ENCODE results near the gene NPHS1. TPM values are rescaled to one million over a fixed set of nuclear protein-coding genes. Genes with fewer than 3 reads are reported as not detected.
"Not testable (repeated sequence)": the region's sequence is repeated elsewhere in the genome, so short reads cannot be mapped to it uniquely, and the experiment has no call there.

Gene NPHS1
- total RNA-seq, 4 donors from 2014 or later = 0.14 TPM; not detected in 3

DNA sequence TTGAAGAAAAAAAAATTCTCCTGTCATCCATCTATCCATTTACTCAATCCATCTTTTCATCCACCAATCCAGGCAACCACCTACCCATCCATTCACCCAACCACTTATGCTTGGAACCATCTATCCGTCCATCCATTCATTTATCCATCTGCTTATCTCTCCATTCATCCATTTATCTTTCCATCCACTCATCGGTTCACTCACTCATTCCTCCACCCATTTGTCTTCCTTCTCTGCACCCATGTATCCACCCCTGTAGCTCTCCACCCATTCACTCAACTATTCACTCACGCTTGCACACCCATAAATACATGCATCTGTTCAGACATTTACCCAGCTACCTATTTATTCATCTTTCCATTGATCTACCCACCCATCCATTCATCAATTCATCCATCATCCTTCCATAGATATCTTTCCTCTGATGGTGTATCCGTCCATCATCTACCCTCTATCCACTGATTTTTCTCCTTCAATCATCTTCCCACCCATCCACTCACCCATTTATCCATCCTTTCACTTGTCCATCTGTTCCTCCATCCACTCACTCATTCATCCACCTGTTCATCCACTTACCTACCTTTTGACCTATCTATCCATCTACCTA is 9.5 kb downstream of the NPHS1 start:
- Histone ChIP-seq H3K36me3 (no peaks in the 10 kb centered on the region), H3K4me3 (no peak overlapping the region), H3K4me1 (peaks cover 0 to 11% of the 10 kb centered on the region in 2 donors), H3K27ac (no peak overlapping the region), H3K27me3 (peaks cover 16 to 26% of the 10 kb centered on the region in 2 donors), H3K9me3 (peaks cover 0 to 4% of the 10 kb centered on the region in 2 donors)
- intact Hi-C loops (cut with DNase I; ENCODE audit: low total_unique reads) = no loop called here
- no peak for TF ChIP-seq POLR2A (IDR thresholded peaks at IDR 0.05)
- TF ChIP-seq, protein P1, sequence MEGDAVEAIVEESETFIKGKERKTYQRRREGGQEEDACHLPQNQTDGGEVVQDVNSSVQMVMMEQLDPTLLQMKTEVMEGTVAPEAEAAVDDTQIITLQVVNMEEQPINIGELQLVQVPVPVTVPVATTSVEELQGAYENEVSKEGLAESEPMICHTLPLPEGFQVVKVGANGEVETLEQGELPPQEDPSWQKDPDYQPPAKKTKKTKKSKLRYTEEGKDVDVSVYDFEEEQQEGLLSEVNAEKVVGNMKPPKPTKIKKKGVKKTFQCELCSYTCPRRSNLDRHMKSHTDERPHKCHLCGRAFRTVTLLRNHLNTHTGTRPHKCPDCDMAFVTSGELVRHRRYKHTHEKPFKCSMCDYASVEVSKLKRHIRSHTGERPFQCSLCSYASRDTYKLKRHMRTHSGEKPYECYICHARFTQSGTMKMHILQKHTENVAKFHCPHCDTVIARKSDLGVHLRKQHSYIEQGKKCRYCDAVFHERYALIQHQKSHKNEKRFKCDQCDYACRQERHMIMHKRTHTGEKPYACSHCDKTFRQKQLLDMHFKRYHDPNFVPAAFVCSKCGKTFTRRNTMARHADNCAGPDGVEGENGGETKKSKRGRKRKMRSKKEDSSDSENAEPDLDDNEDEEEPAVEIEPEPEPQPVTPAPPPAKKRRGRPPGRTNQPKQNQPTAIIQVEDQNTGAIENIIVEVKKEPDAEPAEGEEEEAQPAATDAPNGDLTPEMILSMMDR (IDR thresholded peaks at IDR 0.05) = no peak
- DNase-seq = no peak

DNA sequence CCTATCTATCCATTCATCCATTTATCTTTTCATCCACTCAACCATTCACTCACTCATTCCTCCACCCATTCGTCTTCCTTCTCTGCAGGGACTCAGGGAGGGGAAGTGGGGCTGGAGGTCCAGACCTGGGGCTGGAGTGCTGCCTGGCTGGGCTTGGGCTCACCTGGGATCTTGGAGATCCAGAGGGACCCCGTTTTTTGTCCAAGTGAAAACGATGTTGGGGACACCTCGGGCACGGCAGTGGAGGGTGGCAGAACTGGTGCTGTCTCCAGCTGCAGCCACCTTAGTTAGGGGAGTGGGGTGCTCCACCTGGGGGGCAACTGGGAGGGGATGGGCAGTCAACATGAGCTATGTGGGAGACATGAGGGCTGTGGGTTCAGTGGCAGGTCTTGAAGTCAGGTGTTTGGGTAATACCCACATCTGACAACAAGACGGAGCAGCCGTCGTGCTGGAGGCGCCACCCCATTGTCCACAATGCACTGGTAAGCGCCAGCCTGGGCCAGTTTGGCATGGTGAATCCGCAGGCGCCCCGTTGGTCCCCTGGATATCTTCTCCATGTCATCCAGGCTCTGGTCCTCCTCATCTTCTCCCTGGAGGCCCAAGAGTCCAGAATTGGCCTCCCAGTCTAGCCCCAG is 10.2 kb downstream of the NPHS1 start:
- intact Hi-C loops (cut with DNase I; ENCODE audit: low total_unique reads) = no loop called here
- Histone ChIP-seq H3K4me3 (no peak overlapping the region), H3K36me3 (no peaks in the 10 kb centered on the region), H3K27ac (no peak overlapping the region), H3K9me3 (peaks cover 0 to 4% of the 10 kb centered on the region in 2 donors), H3K4me1 (peaks cover 0 to 11% of the 10 kb centered on the region in 2 donors), H3K27me3 (peaks cover 16 to 26% of the 10 kb centered on the region in 2 donors)
- TF ChIP-seq, protein P1 (IDR thresholded peaks at IDR 0.05) = no peak
- TF ChIP-seq POLR2A (IDR thresholded peaks at IDR 0.05) = no peak
- DNase-seq = no peak

DNA sequence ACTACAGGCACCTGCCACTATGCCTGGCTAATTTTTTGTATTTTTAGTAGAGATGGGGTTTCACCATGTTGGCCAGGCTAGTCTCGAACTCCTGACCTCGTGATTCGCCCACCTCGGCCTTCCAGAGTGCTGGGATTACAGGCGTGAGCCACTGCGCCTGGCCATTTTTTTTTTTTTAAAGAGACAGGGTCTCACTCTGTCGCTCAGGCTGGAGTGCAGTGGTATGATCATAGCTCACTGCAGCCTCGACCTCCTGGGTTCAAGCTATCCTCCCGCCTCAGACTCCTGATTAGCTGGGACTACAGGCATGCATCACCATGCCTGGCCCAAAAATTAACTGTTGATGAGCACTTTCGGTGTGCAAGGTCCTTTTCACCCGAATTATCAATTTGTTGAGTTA is 16.2 kb downstream of the NPHS1 start:
- DNase-seq = not testable (repeated sequence)

DNA sequence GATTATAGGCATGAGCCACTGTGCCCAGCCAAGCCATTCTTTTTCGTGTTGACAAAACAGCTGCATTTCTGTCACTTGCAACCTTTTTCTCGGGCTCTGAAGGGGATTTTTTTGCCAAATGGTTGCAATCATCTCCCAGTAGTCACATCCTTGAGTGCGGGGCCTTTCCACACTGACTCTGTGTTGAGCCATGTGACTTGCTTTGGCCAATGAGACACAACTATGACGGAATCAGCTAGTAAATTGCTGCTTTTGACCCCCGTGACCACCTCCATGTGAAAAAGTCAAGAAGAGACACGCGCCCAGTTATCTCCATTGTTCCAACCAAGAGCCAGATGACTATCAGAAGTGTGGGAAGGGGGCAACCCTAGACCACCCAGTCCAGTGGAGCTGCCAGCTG is 18.3 kb downstream of the NPHS1 start:
- DNase-seq = no peak
- Histone ChIP-seq H3K27ac (no peak overlapping the region), H3K36me3 (no peaks in the 10 kb centered on the region), H3K4me3 (no peak overlapping the region), H3K27me3 (no peaks in the 10 kb centered on the region), H3K4me1 (no peaks in the 10 kb centered on the region), H3K9me3 (no peaks in the 10 kb centered on the region)
- TF ChIP-seq POLR2A (IDR thresholded peaks at IDR 0.05) = no peak
- TF ChIP-seq, protein P1 (IDR thresholded peaks at IDR 0.05) = no peak
- intact Hi-C loops (cut with DNase I; ENCODE audit: low total_unique reads) = no loop called here

More for the DNA sequence above, 16.2 kb downstream of the NPHS1 start:
- H3K9me3 ChIP-seq; H3K27ac ChIP-seq; H3K4me3 ChIP-seq; H3K36me3 ChIP-seq; intact Hi-C loops (cut with DNase I; ENCODE audit: low total_unique reads); H3K27me3 ChIP-seq; H3K4me1 ChIP-seq: not testable (repeated sequence)

DNA sequence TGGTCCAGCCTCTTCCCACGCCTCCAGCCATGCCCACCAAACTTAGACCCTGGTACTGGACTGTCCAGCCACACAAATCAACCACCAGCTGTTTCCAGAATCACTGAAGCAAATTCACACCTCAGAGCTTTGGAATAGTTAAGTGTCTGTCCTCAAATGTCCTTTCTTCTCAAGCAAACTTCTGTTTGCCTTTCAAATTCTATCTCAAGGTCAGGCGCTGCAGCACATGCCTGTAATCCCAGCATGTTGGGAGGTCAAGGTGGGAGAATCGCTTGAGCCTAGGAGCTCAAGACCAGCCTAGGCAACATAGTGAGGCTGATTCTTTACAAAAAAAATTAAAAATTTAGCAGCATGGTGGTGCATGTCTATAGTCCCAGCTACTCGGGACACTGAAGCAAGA is 20.2 kb downstream of the NPHS1 start:
- TF ChIP-seq POLR2A (IDR thresholded peaks at IDR 0.05) = no peak
- TF ChIP-seq, protein P1 (IDR thresholded peaks at IDR 0.05) = no peak
- DNase-seq = no peak
- Histone ChIP-seq H3K9me3 (no peaks in the 10 kb centered on the region), H3K4me3 (no peak overlapping the region), H3K36me3 (no peaks in the 10 kb centered on the region), H3K27me3 (no peaks in the 10 kb centered on the region), H3K4me1 (no peaks in the 10 kb centered on the region), H3K27ac (no peak overlapping the region)
- intact Hi-C loops (cut with DNase I; ENCODE audit: low total_unique reads) = no loop called here

Data from uterus (tissue), 4 donors.